HepG2 (cell line): ENCODE measurements around the gene CLDN14. TPM values are rescaled to one million over a fixed set of nuclear protein-coding genes. Genes with fewer than 3 reads are reported as not detected.

ENCODE experiments used
- CSRNP1 ChIP-seq: sonication (generic); formaldehyde crosslinking; IDR thresholded peaks from 2 replicates; pipeline ENCODE4 v1.8.1; 2023; ENCODE audit warnings: mild to moderate bottlenecking, missing genetic modification reagents
- GABPA ChIP-seq, 2 experiments: IDR thresholded peaks; 2 replicates each; pipeline ENCODE4 v1.6.1; 2011 to 2016; ENCODE audit warnings: low read depth in 2 of 2, low read length in 1 of 2, missing biosample characterization in 1 of 2, missing genetic modification characterization in 1 of 2
- HHEX ChIP-seq: IDR thresholded peaks from 2 replicates; pipeline ENCODE4 v1.6.1; 2016; ENCODE audit warnings: control low read depth
- JARID2 ChIP-seq: sonication (generic); formaldehyde crosslinking; IDR thresholded peaks from 2 replicates; pipeline ENCODE4 v1.8.1; 2023; ENCODE audit warnings: missing genetic modification reagents, inconsistent platforms; ENCODE audit not compliant: insufficient replicate concordance
- MZF1 ChIP-seq: sonication (generic); formaldehyde crosslinking; IDR thresholded peaks from 2 replicates; pipeline ENCODE4 v1.8.1; 2023; ENCODE audit warnings: mild to moderate bottlenecking, missing genetic modification reagents, borderline replicate concordance
- RFX1 ChIP-seq: fragments of 450-650 bp; IDR thresholded peaks from 2 replicates; pipeline ENCODE4 v1.6.1; 2017
- RXRB ChIP-seq: IDR thresholded peaks from 2 replicates; pipeline ENCODE4 v1.6.1; 2016; ENCODE audit warnings: borderline replicate concordance, missing genetic modification reagents, missing compliant biosample characterization
- SOX5 ChIP-seq: IDR thresholded peaks from 2 replicates; pipeline ENCODE4 v1.6.1; 2016; ENCODE audit warnings: borderline replicate concordance
- SP1 ChIP-seq, 2 experiments: fragments of 450-650 bp in 1 of 2; sonication (generic) in 1 of 2; formaldehyde crosslinking in 1 of 2; IDR thresholded peaks; 2 replicates each; pipeline versions ENCODE4 v1.4.0 to v1.6.1; 2016 to 2020; ENCODE audit warnings: missing genetic modification reagents in 1 of 2
- ZBTB20 ChIP-seq: sonication (generic); formaldehyde crosslinking; IDR thresholded peaks from 2 replicates; pipeline ENCODE4 v1.8.1; 2023; ENCODE audit warnings: missing genetic modification reagents, low read depth, mild to moderate bottlenecking, borderline replicate concordance
- ZBTB21 ChIP-seq: sonication (generic); formaldehyde crosslinking; IDR thresholded peaks from 2 replicates; pipeline ENCODE4 v1.4.0; 2020; ENCODE audit warnings: missing genetic modification reagents
- ZEB1 ChIP-seq: IDR thresholded peaks from 2 replicates; pipeline ENCODE4 v1.6.1; 2012; ENCODE audit warnings: mild to moderate bottlenecking, low read depth, inconsistent platforms; ENCODE audit not compliant: insufficient replicate concordance
- ZFP36L1 ChIP-seq: sonication (generic); formaldehyde crosslinking; IDR thresholded peaks from 2 replicates; pipeline ENCODE4 v1.8.0; 2022; ENCODE audit warnings: mild to moderate bottlenecking, missing genetic modification reagents, moderate library complexity
- ZMAT3 ChIP-seq: sonication (generic); formaldehyde crosslinking; conservative IDR thresholded peaks from 2 replicates; pipeline ENCODE4 v1.7.0; 2021; ENCODE audit warnings: missing genetic modification reagents
- ZNF441 ChIP-seq: sonication (generic); formaldehyde crosslinking; IDR thresholded peaks from 2 replicates; pipeline ENCODE4 v1.7.0; 2021; ENCODE audit warnings: missing genetic modification reagents, borderline replicate concordance
- ZNF546 ChIP-seq: sonication (generic); formaldehyde crosslinking; conservative IDR thresholded peaks from 2 replicates; pipeline ENCODE4 v1.8.1; 2023; ENCODE audit warnings: mild to moderate bottlenecking, missing genetic modification reagents
- ZNF547 ChIP-seq: sonication (generic); formaldehyde crosslinking; IDR thresholded peaks from 2 replicates; pipeline ENCODE4 v1.5.1; 2020; ENCODE audit warnings: mild to moderate bottlenecking, missing genetic modification reagents
- ZNF552 ChIP-seq: sonication (generic); formaldehyde crosslinking; IDR thresholded peaks from 2 replicates; pipeline ENCODE4 v1.9.0; 2022; ENCODE audit warnings: missing genetic modification reagents, mild to moderate bottlenecking, borderline replicate concordance
- ZNF607 ChIP-seq: sonication (generic); formaldehyde crosslinking; IDR thresholded peaks from 2 replicates; pipeline ENCODE4 v1.5.1; 2020; ENCODE audit warnings: missing genetic modification reagents, mild to moderate bottlenecking, borderline replicate concordance
- ZNF670 ChIP-seq: sonication (generic); formaldehyde crosslinking; IDR thresholded peaks from 2 replicates; pipeline ENCODE4 v1.8.0; 2022; ENCODE audit warnings: mild to moderate bottlenecking, missing genetic modification reagents, borderline replicate concordance
- ZNF749 ChIP-seq: sonication (generic); formaldehyde crosslinking; IDR thresholded peaks from 2 replicates; pipeline ENCODE4 v1.8.0; 2022; ENCODE audit warnings: mild to moderate bottlenecking, missing genetic modification reagents, moderate library complexity, borderline replicate concordance
- ZNF883 ChIP-seq: sonication (generic); formaldehyde crosslinking; IDR thresholded peaks from 2 replicates; pipeline ENCODE4 v1.5.1; 2020; ENCODE audit warnings: mild to moderate bottlenecking, missing genetic modification reagents; ENCODE audit errors: not compliant biosample characterization
- polyA plus RNA-seq, 8 experiments: library from polyadenylated mRNA; depleted of rRNA in 3 of 8; stranded (reverse) in 7 of 8; unstranded in 1 of 8; fragments of >200 nt; fragmentation: Illumina TruSeq in 4 of 8; extraction: Trizol in 4 of 8; gene quantifications; 2 replicates each; pipeline versions ENCODE4 v1.2.1 to v1.2.3, GENCODE V29; 2011 to 2016; ENCODE audit warnings: low read depth in 4 of 8, missing spikeins in 1 of 8, mixed read lengths in 1 of 8; ENCODE audit not compliant: insufficient read depth in 1 of 8
- total RNA-seq, 5 experiments: library from RNA; depleted of rRNA; stranded (reverse); fragments of >200 nt; fragmentation: Illumina TruSeq; extraction: Trizol; gene quantifications; 2 replicates each; pipeline ENCODE4 v1.2.3, GENCODE V29; 2016; ENCODE audit warnings: low read depth in 1 of 5
- TF ChIP-seq, protein P1 (sequence below), 2 experiments: sonication (generic) in 1 of 2; formaldehyde crosslinking in 1 of 2; IDR thresholded peaks; 2 replicates each; pipeline versions ENCODE4 v1.4.0 to v1.6.1; 2016 to 2020; ENCODE audit warnings: borderline replicate concordance in 1 of 2, low read depth in 1 of 2, mild to moderate bottlenecking in 1 of 2, missing genetic modification reagents in 1 of 2
- TF ChIP-seq, protein P2 (sequence below): sonication (generic); formaldehyde crosslinking; IDR thresholded peaks from 2 replicates; pipeline ENCODE4 v1.8.1; 2022; ENCODE audit warnings: mild to moderate bottlenecking, missing genetic modification reagents

The CLDN14 gene
- total and polyA plus RNA-seq, 2 of the 13 experiments (the other 11 are each of a cell fraction or from before 2014, with no cell fraction given): 1.1 to 1.4 TPM

DNA sequence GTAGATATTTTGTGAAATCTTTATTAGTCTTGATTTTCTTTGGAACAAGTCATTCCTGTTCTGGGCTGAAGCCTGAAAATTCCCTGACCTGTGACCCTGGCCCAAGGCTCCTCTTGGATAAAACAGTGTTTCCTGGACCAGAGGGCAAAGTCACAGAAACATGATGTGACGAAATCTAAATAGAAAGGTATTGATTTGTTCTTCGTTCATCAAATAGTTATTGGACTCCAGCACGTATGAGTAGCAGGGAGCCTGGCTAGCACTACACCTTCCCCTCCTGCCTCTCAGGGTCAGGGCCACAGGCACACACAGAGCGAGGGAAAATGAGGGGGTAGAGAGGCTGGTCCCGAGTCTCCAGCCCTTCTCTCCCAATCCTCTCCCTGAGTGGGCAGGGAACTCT lies 1.7 kb upstream of the CLDN14 start (continued):
- TF ChIP-seq ZNF883 (CRISPR knock-in tag) (peak; percentile 35), ZFP36L1 (no peak), ZNF749 (CRISPR knock-in tag) (no peak), ZNF547 (no peak), HHEX (peak; percentile 34; the same call in 1 of the 2 replicates), SOX5 (CRISPR knock-in tag) (peak; percentile 87), ZBTB21 (CRISPR knock-in tag) (peak; percentile 48; the same call in 1 of the 2 replicates), ZEB1 (peak; percentile 54), JARID2 (CRISPR knock-in tag) (no peak), SP1 (IDR thresholded peaks at IDR 0.05) (no peak), SP1 (CRISPR knock-in tag; IDR thresholded peaks at IDR 0.05) (no peak), MZF1 (CRISPR knock-in tag) (no peak), ZBTB20 (peak; percentile 73; the same call in 1 of the 2 replicates), GABPA (IDR thresholded peaks at IDR 0.05; ENCODE audit: low read depth, low read length) (no peak), GABPA (CRISPR knock-in tag; IDR thresholded peaks at IDR 0.05; ENCODE audit: low read depth) (no peak; the same call in 1 of the 2 replicates), RFX1 (no peak), CSRNP1 (CRISPR knock-in tag) (no peak), ZNF552 (CRISPR knock-in tag) (no peak), ZNF670 (CRISPR knock-in tag) (peak; percentile 90), ZNF546 (CRISPR knock-in tag) (no peak), RXRB (CRISPR knock-in tag) (peak; percentile 96), ZNF607 (CRISPR knock-in tag) (0 out of 2 replicates have a peak, but pooled peaks have one; percentile 17), ZNF441 (0 out of 2 replicates have a peak, but pooled peaks have one; percentile 32), ZMAT3 (CRISPR knock-in tag) (0 out of 2 replicates have a peak, but pooled peaks have one; percentile 59)
- TF ChIP-seq, protein P1, sequence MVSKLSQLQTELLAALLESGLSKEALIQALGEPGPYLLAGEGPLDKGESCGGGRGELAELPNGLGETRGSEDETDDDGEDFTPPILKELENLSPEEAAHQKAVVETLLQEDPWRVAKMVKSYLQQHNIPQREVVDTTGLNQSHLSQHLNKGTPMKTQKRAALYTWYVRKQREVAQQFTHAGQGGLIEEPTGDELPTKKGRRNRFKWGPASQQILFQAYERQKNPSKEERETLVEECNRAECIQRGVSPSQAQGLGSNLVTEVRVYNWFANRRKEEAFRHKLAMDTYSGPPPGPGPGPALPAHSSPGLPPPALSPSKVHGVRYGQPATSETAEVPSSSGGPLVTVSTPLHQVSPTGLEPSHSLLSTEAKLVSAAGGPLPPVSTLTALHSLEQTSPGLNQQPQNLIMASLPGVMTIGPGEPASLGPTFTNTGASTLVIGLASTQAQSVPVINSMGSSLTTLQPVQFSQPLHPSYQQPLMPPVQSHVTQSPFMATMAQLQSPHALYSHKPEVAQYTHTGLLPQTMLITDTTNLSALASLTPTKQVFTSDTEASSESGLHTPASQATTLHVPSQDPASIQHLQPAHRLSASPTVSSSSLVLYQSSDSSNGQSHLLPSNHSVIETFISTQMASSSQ (IDR thresholded peaks at IDR 0.05; ENCODE audit: low read depth): 0 out of 2 replicates have a peak, but pooled peaks have one; percentile 25
- TF ChIP-seq, protein P1 (CRISPR knock-in tag; IDR thresholded peaks at IDR 0.05; ENCODE audit: borderline replicate concordance): no peak
- TF ChIP-seq, protein P2, sequence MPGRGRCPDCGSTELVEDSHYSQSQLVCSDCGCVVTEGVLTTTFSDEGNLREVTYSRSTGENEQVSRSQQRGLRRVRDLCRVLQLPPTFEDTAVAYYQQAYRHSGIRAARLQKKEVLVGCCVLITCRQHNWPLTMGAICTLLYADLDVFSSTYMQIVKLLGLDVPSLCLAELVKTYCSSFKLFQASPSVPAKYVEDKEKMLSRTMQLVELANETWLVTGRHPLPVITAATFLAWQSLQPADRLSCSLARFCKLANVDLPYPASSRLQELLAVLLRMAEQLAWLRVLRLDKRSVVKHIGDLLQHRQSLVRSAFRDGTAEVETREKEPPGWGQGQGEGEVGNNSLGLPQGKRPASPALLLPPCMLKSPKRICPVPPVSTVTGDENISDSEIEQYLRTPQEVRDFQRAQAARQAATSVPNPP: no peak
